SW 1271 (cell line): ENCODE measurements around the gene RWDD4.
"Not testable (repeated sequence)": the region's sequence is repeated elsewhere in the genome, so short reads cannot be mapped to it uniquely, and the experiment has no call there.

Experiments
- DNase-seq, 2 experiments: peaks; one replicate each; lab custom pipeline; 2025; lab: John Stamatoyannopoulos, UW

The RWDD4 gene

DNA sequence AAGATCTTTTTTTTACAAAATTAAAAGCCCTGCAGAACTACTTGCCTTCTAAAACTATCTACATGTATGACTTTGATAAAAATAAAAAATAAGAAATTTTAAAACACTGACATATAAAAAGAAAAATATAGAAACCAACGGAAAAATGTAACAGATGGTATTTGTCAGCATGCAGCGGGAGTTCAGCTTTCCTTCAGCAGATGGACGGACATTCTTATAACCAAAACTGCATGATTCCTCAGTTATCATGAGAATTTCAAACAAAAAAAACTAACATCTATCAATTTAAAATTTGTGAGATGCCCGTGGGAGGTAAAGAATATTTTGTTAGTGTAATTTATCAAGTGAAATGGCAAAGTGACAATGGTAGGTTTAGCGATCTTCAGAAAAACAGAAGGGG lies 23.2 kb downstream of the RWDD4 start:
- no peak for DNase-seq

DNA sequence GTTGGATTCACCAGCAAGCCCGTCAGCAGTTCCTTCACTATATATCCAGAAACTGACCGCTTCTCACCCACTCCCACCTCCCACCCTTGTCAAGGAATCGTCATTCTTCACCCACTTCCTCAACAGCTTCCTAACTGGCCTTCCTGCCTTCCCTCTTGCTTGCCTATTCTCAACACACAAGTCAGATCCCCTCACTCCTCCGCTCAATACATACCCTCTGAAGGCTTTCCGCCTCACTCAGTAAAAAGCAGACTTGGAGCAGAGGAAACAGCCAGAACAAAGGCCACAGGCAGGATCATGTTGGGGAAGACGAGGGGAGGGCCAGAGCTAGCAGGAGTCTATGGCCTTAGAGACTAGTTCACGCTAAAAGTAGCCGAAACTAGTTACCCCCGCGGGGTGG lies 23.7 kb downstream of the RWDD4 start:
- no peak for DNase-seq

DNA sequence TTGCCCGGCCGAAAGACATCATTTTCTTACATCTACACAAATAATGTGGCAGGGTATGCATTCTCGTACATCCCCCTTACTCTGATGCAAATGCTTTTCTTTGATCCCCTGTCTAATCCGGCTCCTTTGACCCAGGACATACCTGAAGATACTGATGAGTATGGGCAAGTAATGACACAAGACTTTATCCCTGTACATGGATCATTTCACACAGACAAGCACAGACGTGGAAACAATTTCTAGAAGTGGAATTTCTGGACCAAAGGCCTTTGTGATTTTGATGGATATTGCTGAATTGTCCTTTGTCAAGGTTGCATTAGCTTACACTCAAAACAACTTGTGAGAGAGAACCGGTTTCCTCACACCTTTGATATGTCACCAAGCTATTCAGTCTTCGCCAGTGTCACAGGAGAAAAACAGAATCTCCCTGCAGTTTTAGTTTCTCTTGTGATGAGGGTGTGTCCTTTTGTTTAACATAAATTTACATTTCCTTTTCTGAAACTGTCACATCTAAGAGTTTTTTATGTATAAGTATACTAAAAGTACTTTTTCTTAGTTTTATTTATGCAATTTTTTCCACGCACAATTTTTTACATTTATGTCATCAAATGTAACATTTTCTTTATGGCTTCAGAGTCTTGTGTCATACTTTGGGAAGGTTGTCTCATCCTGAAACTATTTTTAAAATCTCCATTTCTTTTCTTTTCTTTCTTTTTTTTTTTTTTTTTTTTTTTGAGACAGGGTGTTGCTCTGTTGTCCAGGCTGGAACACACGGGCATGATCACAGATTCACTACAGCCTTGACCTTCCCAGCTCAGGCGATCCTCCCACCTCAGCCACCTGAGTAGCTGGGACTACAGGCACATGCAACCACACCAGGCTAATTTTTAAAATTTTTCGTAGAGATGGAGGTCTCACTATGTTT lies 25.2 kb downstream of the RWDD4 start:
- DNase-seq, result no peak

DNA sequence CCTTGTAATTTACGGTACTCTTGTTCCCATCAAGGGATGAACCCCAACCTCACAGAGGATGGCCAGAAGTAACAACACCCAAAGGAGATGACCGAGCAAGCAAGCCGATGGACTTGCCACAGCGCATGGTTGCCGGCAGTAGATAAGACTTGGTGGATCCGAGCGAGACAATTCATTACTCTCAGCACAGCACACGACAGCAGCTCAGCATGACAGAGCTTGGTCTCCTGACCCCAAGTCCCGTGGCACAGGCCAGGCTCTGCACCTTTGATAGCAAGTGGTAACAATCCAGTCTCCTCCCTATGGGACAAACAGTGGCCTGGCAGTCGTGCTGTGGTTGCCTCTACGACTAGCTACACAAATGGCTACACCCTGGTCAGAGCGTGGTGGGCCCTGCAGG lies 26.3 kb downstream of the RWDD4 start:
- DNase-seq, result no peak

DNA sequence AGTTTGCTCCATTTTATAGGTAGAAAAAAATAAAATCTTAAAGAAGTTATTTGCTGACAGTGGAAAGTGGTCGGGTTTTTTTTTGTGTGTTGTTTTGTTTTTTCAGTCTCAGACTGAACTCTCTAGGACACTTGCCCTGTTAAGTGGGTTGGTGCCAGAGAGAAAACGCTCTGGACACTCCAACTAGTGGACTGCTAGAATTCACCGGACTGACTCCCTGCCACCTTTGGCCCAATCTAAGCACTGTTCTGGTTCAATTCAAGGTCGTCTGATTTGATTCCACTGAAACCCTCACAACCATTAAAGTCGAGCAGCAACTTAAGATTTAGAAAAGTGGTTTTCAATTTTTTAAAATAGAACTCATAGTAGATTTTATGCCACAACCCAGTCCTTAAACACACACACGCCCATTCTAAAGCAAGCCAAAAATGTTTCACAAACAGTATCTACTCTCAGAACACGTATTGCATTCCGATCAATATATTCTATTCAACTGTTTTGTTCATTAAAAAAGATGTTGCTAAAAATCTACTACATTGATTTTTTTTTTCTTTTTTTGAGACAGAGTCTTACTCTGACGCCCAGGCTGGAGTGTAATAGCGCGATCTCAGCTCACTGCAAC lies 27.3 kb downstream of the RWDD4 start:
- DNase-seq, result no peak

DNA sequence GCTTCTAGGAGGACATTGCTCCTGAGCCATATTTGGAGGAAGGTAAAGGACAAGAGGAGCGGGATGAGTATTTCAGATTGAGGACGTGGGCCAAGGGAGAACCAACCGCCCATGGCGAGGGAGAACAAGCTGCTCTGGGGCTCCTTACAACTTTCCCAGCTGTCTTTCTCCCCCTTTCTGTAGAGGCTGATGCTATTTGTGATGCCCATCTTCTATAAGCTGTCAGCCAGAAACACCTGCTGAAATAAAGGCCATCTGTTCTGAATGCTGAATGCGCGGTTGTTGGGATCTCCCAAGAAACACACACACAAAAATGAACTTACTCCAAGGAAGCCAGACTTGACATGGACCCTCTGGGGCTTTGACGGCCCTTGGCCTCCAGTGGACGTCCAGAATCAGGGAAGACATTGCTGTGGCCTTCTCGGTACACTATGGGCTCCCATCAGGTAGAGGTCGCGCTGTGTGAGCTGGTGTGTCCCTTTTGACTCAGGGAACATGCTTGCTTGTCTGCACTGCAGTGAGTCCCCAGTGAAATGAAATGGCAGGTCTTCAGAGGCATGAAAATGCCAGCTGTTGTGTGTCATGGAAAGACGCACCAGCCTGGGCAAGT lies 30.9 kb downstream of the RWDD4 start:
- no peak for DNase-seq

DNA sequence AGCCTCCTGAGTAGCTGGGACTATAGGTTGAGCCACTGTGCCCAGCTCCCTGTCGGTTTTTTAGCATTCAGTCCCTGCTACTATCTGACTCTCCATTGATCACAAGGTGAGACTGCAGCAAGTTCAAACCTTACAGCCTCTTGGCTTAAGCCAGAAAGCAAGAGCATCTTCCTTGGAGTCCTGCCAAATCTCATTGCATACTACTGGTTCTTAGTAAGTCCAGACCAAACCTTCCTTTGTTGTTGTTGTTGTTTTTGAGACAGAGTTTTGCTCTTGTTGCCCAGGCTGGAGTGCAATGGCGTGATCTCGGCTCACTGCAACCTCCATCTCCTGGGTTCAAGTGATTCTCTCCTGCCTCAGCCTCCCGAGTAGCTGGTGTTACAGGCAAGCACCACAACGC lies 31.7 kb downstream of the RWDD4 start:
- DNase-seq, result not testable (repeated sequence)

DNA sequence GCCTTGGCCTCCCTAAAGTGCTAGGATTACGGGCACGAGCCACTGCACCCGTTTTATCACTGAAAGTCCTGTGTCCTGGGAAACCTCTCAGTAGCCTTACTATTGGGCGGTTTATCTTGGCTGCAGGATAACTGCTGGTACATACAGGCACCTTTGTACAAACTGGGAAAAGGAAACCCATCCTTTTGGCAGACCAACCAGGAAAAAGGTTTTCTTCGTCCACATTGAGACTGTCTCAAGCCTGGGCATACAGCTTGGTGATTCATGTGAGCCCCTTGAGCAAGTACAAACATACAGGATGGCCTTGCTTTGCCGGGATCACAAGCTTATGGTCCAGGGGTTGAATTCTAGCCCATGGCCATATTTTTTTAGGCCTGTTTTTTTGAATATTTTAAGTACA lies 32.8 kb downstream of the RWDD4 start:
- no peak for DNase-seq

DNA sequence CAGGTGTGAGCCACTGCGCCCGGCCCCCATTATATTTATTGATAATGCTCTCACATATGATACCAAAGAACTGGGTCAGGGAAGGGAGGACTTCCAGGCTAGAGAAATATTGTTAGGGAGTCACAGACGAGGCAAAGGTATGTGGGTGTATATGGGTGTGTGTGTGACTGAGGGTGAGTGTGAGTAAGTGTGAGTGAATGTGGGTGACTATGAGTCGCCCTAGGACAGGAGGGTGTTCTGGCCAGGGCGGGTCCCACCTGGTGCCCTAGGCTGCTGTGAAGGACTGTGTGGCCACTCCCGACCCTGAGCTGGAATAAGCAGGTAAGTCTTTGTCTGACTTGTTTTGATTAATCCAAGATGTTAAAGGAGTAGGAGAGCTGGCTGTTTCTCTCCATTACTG lies 34.4 kb downstream of the RWDD4 start:
- no peak for DNase-seq

DNA sequence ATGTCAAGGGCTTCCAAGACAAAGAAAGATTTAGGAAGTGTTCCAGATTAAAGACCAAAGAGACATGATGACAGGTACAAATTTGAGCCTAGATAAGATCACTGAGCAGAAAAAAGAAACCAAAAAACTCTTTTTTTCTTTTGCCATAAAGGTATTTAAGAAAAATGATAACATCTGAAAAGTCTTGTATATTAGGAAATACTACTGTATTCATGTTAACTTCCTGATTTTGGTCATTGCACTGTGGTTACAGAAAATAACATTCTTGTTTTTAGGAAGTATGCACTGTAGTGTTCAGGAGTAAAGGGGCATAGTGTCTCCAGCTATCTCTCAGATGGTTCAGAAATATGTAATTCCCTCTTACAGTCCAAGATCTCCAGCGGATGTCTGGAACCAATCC lies 37.1 kb downstream of the RWDD4 start:
- no peak for DNase-seq

DNA sequence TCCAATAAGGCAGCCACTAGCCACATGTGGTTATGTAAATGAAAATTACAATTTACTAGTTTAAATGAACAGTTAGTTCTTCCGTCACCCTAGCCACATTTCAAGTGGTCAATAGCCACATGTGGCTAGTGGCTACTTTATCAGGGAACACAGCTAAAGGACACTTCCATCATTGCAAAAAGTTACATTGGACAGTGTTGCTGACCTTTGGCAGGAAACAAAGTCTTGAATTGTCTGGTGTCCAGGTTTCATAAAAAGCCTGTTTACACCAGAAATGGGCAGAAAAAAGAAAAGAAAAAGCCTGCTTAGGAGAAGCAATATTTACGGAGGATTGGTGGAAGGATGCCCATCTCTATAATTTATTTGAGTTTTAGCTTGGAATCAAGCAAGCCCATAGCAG lies 38.6 kb downstream of the RWDD4 start:
- no peak for DNase-seq

DNA sequence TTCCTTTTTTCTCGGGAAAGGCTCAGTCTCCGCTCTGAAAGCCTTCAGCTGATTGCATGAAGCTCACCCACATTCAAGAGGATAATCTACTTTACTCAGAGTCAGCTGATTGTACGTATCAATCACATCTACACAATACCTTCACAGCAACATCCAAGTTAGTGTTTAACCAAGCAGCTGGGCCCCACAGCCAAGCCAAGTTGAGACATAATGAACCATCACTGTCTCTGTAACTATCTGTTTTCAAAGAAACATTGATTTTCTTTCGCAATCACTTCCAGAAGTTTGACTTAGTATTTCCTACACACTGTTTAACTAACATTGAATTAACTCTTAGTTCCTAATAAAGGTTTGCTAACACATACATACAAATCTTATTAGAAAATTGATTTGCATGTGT lies 40.3 kb downstream of the RWDD4 start:
- DNase-seq, result no peak

DNA sequence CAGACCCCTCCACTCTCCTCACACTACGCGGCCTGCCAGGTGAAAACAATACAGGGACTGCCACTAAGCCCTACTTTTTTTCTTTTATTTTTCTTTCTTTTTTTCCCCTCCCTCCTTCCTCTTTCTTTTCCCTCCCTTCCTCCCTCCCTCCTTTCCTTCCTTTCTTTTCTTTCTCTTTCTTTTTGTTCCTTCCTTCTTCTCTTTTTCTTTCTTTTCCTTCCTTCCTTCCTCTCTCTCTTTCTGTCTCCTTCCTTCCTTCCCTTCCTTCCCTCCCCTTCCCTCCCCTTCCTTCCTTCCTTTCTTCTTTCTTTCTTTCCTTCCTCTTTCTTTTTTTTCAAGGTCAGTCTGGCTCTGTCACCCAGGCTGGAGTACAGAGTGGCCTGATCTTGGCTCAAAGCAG lies 41.9 kb downstream of the RWDD4 start:
- DNase-seq, result no peak

DNA sequence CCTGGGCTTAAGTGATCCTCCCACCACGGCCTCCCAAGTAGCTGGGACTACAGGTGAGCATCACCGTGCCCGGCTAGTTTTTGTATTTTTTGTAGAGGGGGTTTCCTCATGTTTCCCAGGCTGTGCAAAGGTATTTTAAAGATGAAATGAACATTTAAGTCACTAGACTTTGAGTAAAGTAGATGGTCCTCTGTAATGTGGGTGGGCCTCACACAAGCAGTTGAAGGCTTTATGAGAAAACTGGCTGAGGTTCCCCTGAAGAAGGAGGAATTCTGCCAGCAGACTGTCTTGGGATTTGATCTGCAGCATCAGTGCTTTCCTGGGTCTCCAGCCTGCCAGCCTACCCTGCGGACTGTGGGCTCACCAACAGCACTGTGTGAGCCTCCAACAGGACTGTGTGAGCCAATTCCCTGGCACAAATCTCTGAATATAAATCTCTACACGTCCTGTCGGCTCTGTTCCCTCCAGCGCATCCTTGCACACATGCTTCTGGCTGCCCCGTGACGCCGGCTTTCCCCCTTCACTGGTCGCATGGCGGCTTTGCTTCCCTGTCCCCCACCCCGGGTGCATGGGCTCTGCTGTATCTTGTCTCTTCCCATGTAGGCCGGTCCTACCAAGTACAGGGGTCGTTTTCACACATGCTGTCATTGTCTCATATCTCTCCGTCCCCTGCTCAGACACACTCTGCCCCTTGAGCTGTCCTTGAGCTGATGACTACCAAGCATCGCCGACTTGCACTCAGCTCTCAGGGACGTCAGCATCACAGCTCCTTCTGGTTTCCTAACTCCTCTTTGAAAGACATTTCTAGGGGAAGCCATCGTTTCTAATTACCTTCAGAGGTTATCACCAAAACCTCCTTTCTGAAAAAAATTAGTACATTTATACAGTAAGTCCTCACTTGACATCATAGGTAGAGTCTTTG lies 46.4 kb downstream of the RWDD4 start:
- DNase-seq, result no peak

DNA sequence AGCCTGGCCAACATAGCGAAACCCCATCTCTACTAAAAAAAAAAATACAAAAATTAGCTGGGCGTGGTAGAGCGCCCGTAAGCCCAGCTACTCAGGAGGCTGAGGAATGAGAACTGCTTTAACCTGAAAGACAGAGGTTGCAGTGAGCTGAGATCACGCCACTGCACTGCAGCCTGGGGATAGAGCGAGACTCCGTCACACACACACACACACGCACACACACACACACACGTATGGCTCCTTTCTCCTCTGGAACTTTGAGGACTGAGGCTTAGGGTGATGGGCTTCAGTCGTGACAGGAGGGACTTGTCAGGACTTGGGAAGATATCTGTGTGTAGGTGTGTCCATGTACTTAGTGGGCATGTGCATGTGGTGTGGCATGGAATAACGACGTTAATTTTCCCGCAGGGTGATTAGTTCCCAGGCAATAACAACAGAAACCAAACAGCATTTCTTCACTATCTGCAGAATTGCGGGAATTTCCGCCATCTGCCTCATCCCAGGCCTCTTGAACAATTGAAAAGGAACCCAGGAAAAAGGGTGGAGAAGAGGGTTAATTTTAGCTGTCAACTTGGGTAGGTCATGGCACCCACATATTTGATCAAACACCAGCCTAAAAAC lies 47.7 kb downstream of the RWDD4 start:
- DNase-seq, result no peak

DNA sequence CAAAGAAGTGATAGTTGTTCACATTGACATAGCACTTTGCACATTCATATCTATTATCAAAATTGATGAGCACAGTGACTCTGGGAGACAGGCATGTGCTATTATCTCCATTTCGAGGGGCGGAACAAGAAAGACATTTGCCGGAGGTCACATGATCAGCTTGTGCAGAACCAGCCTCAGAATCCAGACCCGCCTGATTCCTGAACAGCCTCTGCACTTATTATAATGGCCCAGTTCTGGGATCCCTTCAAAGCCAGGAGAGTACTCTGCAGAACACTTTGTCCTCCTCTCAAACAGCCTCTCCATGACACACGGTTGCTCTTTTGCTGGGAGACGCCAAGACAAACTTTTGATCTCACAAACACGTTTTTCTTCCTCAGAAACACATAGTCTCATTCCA lies 48.4 kb downstream of the RWDD4 start:
- DNase-seq, result no peak

DNA sequence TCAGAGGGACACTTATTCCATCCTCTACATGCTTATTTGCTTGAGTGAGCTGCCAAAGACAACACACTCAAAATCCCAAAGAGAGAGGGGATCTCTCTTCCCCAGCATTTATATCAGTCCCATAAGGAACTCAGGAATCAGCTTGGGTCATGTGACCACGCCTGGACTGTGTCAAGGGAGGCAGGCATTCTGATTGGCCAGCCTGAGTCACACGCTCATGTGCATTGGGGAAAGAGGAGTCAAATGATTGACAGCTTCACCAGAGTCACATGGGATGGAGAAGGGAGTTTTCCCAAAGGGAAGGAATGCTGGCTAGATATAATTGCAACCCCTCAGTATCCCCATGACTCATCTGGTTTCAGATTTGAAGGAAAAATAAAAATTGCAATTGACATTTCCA lies 49.0 kb downstream of the RWDD4 start:
- no peak for DNase-seq

DNA sequence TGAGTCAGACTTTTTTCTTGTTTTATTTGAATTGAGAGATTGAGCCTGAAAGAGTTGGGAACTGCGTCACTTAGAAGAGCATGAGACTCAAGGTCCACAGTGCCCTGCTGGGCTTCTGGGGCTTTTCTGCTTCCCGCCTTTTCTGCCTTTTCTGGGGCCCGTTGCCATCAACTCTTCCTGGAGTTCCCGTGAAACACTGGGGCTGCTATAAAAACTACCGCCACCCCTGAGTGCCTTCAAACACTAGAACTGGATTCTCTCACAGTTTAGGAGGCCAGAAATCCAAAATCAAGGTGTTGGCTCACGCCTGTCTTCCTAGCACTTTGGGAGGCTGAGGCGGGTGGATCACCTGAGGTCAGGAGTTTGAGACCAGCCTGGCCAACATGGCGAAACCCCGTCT lies 49.8 kb downstream of the RWDD4 start:
- no peak for DNase-seq

DNA sequence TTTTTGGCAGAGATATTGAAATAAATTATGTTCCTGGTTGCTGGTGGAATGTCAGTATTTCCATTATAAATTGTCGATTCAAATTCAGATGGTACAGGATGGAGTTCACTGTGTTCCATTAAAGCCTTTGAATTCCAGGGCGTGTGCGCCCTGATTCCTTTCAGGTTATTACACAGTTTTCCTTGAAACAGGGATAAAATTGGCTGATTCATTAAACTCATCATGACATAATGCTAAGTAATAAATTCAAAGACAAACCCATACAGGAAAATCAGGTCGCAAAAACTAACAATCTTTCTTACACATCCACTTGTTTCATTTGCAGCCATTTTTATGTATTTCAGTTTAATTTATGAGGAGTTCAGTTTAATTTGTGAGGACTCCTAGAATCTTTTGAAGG lies 51.1 kb downstream of the RWDD4 start:
- no peak for DNase-seq

DNA sequence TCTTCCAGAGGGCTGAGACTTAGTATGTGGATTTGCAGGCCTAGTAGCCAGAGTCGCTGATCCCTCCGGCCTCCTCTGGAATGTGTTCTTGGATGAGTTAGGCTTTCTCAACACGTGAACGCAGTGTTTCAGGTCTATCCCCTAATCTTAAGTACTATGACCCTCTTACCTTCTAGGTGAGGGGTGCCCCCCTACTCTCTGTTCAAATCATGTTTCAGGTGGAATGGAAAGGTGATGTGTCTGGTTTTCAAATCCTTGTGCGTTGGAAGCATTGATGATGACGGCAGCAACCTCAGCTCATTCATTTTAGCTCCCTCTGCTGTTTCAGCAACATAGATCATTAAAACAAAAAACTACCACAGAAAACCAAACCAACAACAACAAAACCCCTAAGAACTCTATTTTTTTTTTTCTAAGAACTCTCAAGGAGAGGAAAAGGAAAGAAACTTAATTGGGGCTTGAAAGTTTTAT lies 56.4 kb downstream of the RWDD4 start:
- no peak for DNase-seq

DNA sequence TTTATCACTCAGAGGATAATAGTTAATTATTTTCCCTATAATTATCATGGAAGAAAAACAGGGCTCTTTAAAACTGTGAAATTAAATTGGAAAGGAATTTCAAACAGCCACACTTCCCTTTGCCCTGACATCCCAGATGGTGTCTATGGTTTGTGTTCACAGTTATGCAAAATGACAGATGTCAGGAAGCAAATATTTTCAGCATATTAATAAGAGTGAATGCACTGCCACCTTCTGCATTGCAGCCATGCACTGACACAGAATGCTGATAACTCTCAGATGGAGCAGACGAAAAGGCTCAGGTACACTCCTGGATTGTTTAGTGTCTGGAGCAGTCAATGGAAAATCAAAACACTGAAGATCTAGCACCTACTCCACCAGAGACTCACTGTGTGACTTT lies 57.6 kb downstream of the RWDD4 start:
- DNase-seq, result no peak
